ENCODE measurements around the gene ADORA3.

The ADORA3 gene

DNA sequence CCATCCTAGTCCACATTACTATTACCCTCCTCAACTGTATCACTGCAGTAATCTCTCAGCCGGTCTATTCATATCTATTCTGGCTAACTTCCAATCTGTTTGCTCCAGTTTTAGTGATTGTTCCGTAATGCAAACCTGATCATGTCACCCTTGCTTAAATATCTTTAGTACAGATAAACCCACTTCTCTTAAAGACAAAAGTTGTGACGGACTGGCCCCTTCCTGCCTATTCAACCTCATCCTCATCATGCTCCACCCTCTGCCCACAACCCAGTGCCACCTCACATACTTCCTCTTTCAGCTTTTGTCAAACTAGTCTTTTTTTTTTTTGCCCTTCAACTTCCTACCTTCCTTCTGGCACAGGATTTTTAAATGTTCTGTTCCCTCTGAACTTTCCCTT is 32.4 kb downstream of the ADORA3 start:
- WGBS: 94% methylated on average over 3 of the region's 3 CpGs

DNA sequence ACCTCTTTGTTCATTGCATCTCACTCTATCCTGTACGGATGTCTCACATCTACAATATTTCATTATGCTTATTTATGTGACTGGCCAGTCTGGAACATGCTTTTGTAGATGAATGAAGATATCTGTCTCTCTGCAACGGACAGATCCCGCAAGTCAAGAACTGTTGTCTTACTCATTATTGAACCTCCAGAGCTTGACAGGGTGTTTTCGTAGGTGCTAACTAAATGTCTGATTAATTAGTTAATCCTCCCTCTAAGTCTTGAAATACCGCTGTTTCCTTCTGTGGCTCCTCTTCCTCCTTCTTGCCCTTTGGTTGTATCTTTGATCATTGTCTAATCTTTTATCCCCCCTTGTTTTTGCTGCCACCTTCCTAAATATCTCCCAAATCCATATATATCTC is 32.8 kb downstream of the ADORA3 start:
- no peaks in the 10 kb centered on the region for H3K27me3 ChIP-seq (ENCODE audit: control insufficient read depth in 1 of 2, insufficient read depth in 1 of 2, low read length in 2 of 2)
- no peaks in the 10 kb centered on the region for H3K4me1 ChIP-seq (ENCODE audit: control insufficient read depth, insufficient read depth, low read depth, low read length)
- no peak overlapping the region for H2AK5ac ChIP-seq (ENCODE audit: low read length, severe bottlenecking)
- no peak overlapping the region for H3K23ac ChIP-seq (ENCODE audit: low read length in 2 of 2)
- no peak overlapping the region for H3K18ac ChIP-seq (ENCODE audit: low read depth in 1 of 2, low read length in 2 of 2)
- 100% methylated on average over 4 of the region's 5 CpGs for WGBS
- H3K9ac ChIP-seq (ENCODE audit: low read length): no peak overlapping the region
- no peak overlapping the region for H4K91ac ChIP-seq (ENCODE audit: low read length)
- H3K9me3 ChIP-seq (ENCODE audit: control insufficient read depth, low read length): no peaks in the 10 kb centered on the region
- no peak overlapping the region for H3K4ac ChIP-seq (ENCODE audit: low read depth in 1 of 2, low read length in 2 of 2)
- no peak overlapping the region for H4K8ac ChIP-seq (ENCODE audit: low read length)
- H2BK120ac ChIP-seq (ENCODE audit: low read depth, low read length): no peak overlapping the region
- no peak overlapping the region for H3K4me2 ChIP-seq (ENCODE audit: low read length, poor library complexity, severe bottlenecking)
- H2BK12ac ChIP-seq (ENCODE audit: low read length in 2 of 2): no peak overlapping the region
- H3K79me1 ChIP-seq (replicated peaks; ENCODE audit: low read length, poor library complexity, severe bottlenecking): no peaks in the 10 kb centered on the region
- H2BK5ac ChIP-seq (ENCODE audit: low read depth, low read length, poor library complexity, severe bottlenecking): no peak overlapping the region
- peaks cover 0 to 46% of the 10 kb centered on the region in 2 experiments for H3K36me3 ChIP-seq (ENCODE audit: control insufficient read depth in 1 of 2, insufficient read depth in 2 of 2, low read depth in 1 of 2, low read length in 2 of 2)
- DNase-seq: no peak
- H3K4me3 ChIP-seq (ENCODE audit: insufficient read depth in 1 of 2, low read depth in 1 of 2, low read length in 2 of 2): no peak overlapping the region
- no peak overlapping the region for H2BK15ac ChIP-seq (ENCODE audit: low read depth, poor library complexity, severe bottlenecking)
- H3K27ac ChIP-seq (ENCODE audit: low read length, poor library complexity, severe bottlenecking): no peak overlapping the region
- H3K14ac ChIP-seq (ENCODE audit: low read length in 2 of 2): no peak overlapping the region
- no peak overlapping the region for H2AFZ ChIP-seq (ENCODE audit: low read depth, low read length)

More for the DNA sequence above, 32.4 kb downstream of the ADORA3 start:
- H2AFZ ChIP-seq (ENCODE audit: low read depth, low read length): no peak overlapping the region
- H4K91ac ChIP-seq (ENCODE audit: low read length): no peak overlapping the region
- no peak overlapping the region for H3K23ac ChIP-seq (ENCODE audit: low read length in 2 of 2)
- H2BK12ac ChIP-seq (ENCODE audit: low read length in 2 of 2): no peak overlapping the region
- no peak for DNase-seq
- H3K9me3 ChIP-seq (ENCODE audit: control insufficient read depth, low read length): no peaks in the 10 kb centered on the region
- no peak overlapping the region for H3K4ac ChIP-seq (ENCODE audit: low read depth in 1 of 2, low read length in 2 of 2)
- no peak overlapping the region for H2BK120ac ChIP-seq (ENCODE audit: low read depth, low read length)
- no peak overlapping the region for H2BK5ac ChIP-seq (ENCODE audit: low read depth, low read length, poor library complexity, severe bottlenecking)
- peaks cover 0 to 44% of the 10 kb centered on the region in 2 experiments for H3K36me3 ChIP-seq (ENCODE audit: control insufficient read depth in 1 of 2, insufficient read depth in 2 of 2, low read depth in 1 of 2, low read length in 2 of 2)
- H3K27ac ChIP-seq (ENCODE audit: low read length, poor library complexity, severe bottlenecking): no peak overlapping the region
- H3K18ac ChIP-seq (ENCODE audit: low read depth in 1 of 2, low read length in 2 of 2): no peak overlapping the region
- H4K8ac ChIP-seq (ENCODE audit: low read length): no peak overlapping the region
- no peak overlapping the region for H2BK15ac ChIP-seq (ENCODE audit: low read depth, poor library complexity, severe bottlenecking)
- H2AK5ac ChIP-seq (ENCODE audit: low read length, severe bottlenecking): no peak overlapping the region
- no peak overlapping the region for H3K4me2 ChIP-seq (ENCODE audit: low read length, poor library complexity, severe bottlenecking)
- H3K14ac ChIP-seq (ENCODE audit: low read length in 2 of 2): no peak overlapping the region
- no peaks in the 10 kb centered on the region for H3K27me3 ChIP-seq (ENCODE audit: control insufficient read depth in 1 of 2, insufficient read depth in 1 of 2, low read length in 2 of 2)
- H3K79me1 ChIP-seq (replicated peaks; ENCODE audit: low read length, poor library complexity, severe bottlenecking): no peaks in the 10 kb centered on the region
- no peak overlapping the region for H3K4me3 ChIP-seq (ENCODE audit: insufficient read depth in 1 of 2, low read depth in 1 of 2, low read length in 2 of 2)
- no peak overlapping the region for H3K9ac ChIP-seq (ENCODE audit: low read length)
- H3K4me1 ChIP-seq (ENCODE audit: control insufficient read depth, insufficient read depth, low read depth, low read length): no peaks in the 10 kb centered on the region

DNA sequence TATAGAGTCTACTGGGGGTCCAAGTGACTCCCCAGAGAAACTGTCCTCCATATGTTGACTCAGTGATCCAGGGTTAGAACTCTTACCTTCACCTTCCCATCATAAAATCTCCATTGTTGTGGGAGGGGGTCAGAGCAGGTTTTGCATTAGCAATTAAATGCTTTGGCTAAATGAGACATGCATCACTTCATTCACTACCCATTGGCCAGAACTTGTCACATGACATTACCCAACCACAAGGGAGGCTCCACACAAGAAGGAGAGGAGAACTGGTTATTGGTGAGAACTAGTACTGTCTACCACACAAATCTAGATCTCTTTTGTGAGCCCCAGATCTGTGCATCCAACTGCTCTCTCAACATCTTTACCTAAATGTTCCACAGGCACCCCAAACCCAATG is 33.9 kb downstream of the ADORA3 start:
- Histone ChIP-seq H3K23ac (ENCODE audit: low read length in 2 of 2) (no peak overlapping the region), H3K9me3 (ENCODE audit: control insufficient read depth, low read length) (no peaks in the 10 kb centered on the region), H3K4me2 (ENCODE audit: low read length, poor library complexity, severe bottlenecking) (no peak overlapping the region), H2AFZ (ENCODE audit: low read depth, low read length) (no peak overlapping the region), H4K8ac (ENCODE audit: low read length) (no peak overlapping the region), H4K91ac (ENCODE audit: low read length) (no peak overlapping the region), H2BK12ac (ENCODE audit: low read length in 2 of 2) (no peak overlapping the region), H3K79me1 (replicated peaks; ENCODE audit: low read length, poor library complexity, severe bottlenecking) (no peaks in the 10 kb centered on the region), H2AK5ac (ENCODE audit: low read length, severe bottlenecking) (no peak overlapping the region), H3K4me1 (ENCODE audit: control insufficient read depth, insufficient read depth, low read depth, low read length) (no peaks in the 10 kb centered on the region), H2BK120ac (ENCODE audit: low read depth, low read length) (no peak overlapping the region), H3K18ac (ENCODE audit: low read depth in 1 of 2, low read length in 2 of 2) (no peak overlapping the region), H3K27ac (ENCODE audit: low read length, poor library complexity, severe bottlenecking) (no peak overlapping the region), H3K9ac (ENCODE audit: low read length) (no peak overlapping the region), H2BK15ac (ENCODE audit: low read depth, poor library complexity, severe bottlenecking) (no peak overlapping the region), H3K14ac (ENCODE audit: low read length in 2 of 2) (no peak overlapping the region), H3K4ac (ENCODE audit: low read depth in 1 of 2, low read length in 2 of 2) (no peak overlapping the region), H3K4me3 (ENCODE audit: insufficient read depth in 1 of 2, low read depth in 1 of 2, low read length in 2 of 2) (no peak overlapping the region), H3K27me3 (ENCODE audit: control insufficient read depth in 1 of 2, insufficient read depth in 1 of 2, low read length in 2 of 2) (no peaks in the 10 kb centered on the region), H3K36me3 (ENCODE audit: control insufficient read depth in 1 of 2, insufficient read depth in 2 of 2, low read depth in 1 of 2, low read length in 2 of 2) (peaks cover 0 to 49% of the 10 kb centered on the region in 2 experiments), H2BK5ac (ENCODE audit: low read depth, low read length, poor library complexity, severe bottlenecking) (no peak overlapping the region)
- no peak for DNase-seq

DNA sequence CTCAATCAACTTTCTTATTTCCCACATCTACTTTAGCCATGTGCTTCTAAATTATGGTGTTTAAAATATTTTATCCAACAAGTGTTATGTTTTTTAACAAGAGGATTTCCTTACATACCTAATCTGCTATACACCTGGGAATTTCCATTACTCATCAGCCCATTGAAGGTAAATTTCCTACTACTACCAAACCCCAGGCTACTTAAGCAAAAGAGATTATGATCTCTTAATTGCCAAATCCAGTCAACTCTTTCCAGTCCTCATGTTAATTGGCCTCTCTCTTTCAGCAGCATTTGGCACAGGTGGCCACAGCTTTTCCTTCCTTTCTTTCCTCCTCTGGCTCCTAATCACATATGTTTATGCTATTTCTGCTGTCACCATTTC is 34.7 kb downstream of the ADORA3 start:
- no peak overlapping the region for H3K9ac ChIP-seq (ENCODE audit: low read length)
- H3K23ac ChIP-seq (ENCODE audit: low read length in 2 of 2): no peak overlapping the region
- no peak overlapping the region for H3K4ac ChIP-seq (ENCODE audit: low read depth in 1 of 2, low read length in 2 of 2)
- no peak overlapping the region for H2BK120ac ChIP-seq (ENCODE audit: low read depth, low read length)
- H3K4me1 ChIP-seq (ENCODE audit: control insufficient read depth, insufficient read depth, low read depth, low read length): no peaks in the 10 kb centered on the region
- no peak overlapping the region for H4K8ac ChIP-seq (ENCODE audit: low read length)
- H3K27ac ChIP-seq (ENCODE audit: low read length, poor library complexity, severe bottlenecking): no peak overlapping the region
- H3K14ac ChIP-seq (ENCODE audit: low read length in 2 of 2): no peak overlapping the region
- H3K9me3 ChIP-seq (ENCODE audit: control insufficient read depth, low read length): no peaks in the 10 kb centered on the region
- no peak overlapping the region for H4K91ac ChIP-seq (ENCODE audit: low read length)
- peaks cover 0 to 54% of the 10 kb centered on the region in 2 experiments for H3K36me3 ChIP-seq (ENCODE audit: control insufficient read depth in 1 of 2, insufficient read depth in 2 of 2, low read depth in 1 of 2, low read length in 2 of 2)
- DNase-seq: no peak
- H3K79me1 ChIP-seq (replicated peaks; ENCODE audit: low read length, poor library complexity, severe bottlenecking): no peaks in the 10 kb centered on the region
- H3K4me3 ChIP-seq (ENCODE audit: insufficient read depth in 1 of 2, low read depth in 1 of 2, low read length in 2 of 2): no peak overlapping the region
- no peak overlapping the region for H2BK15ac ChIP-seq (ENCODE audit: low read depth, poor library complexity, severe bottlenecking)
- H2AK5ac ChIP-seq (ENCODE audit: low read length, severe bottlenecking): no peak overlapping the region
- H3K4me2 ChIP-seq (ENCODE audit: low read length, poor library complexity, severe bottlenecking): no peak overlapping the region
- H3K18ac ChIP-seq (ENCODE audit: low read depth in 1 of 2, low read length in 2 of 2): no peak overlapping the region
- H3K27me3 ChIP-seq (ENCODE audit: control insufficient read depth in 1 of 2, insufficient read depth in 1 of 2, low read length in 2 of 2): no peaks in the 10 kb centered on the region
- no peak overlapping the region for H2BK5ac ChIP-seq (ENCODE audit: low read depth, low read length, poor library complexity, severe bottlenecking)
- H2AFZ ChIP-seq (ENCODE audit: low read depth, low read length): no peak overlapping the region
- no peak overlapping the region for H2BK12ac ChIP-seq (ENCODE audit: low read length in 2 of 2)
